Measurements from ENCODE around the gene BECN2.

DNA sequence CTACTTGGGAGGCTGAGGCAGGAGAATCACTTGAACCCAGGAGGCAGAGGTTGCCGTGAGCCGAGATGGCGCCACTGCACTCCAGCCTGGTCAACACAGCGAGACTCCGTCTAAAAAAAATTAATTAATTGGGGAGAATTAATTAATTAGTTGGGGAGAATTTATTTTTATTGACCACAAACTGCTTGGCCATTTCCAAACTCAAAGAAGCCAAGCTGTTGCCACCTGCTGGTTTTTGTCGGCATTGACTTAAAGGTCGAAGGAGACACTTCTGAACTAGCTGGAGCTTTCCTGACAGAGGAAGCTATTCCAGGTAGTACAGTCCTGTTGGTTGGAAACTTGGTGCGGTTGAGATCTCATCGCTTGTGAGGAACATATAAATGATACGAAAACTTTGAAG is 28.2 kb downstream of the BECN2 start:
- TF ChIP-seq, protein P1, sequence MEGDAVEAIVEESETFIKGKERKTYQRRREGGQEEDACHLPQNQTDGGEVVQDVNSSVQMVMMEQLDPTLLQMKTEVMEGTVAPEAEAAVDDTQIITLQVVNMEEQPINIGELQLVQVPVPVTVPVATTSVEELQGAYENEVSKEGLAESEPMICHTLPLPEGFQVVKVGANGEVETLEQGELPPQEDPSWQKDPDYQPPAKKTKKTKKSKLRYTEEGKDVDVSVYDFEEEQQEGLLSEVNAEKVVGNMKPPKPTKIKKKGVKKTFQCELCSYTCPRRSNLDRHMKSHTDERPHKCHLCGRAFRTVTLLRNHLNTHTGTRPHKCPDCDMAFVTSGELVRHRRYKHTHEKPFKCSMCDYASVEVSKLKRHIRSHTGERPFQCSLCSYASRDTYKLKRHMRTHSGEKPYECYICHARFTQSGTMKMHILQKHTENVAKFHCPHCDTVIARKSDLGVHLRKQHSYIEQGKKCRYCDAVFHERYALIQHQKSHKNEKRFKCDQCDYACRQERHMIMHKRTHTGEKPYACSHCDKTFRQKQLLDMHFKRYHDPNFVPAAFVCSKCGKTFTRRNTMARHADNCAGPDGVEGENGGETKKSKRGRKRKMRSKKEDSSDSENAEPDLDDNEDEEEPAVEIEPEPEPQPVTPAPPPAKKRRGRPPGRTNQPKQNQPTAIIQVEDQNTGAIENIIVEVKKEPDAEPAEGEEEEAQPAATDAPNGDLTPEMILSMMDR (IDR thresholded peaks at IDR 0.05; ENCODE audit: poor library complexity), result peak; percentile 47
- TF ChIP-seq EZH2 (IDR thresholded peaks at IDR 0.05; ENCODE audit: borderline replicate concordance), result no peak
